BLaER1 treated with 17β-estradiol and CSF1 and Interleukin-3, amounts not matched to agents 10 nM and 100 nM (cell line): ENCODE measurements around the gene UBR1.

ENCODE experiments used
- H3K27ac ChIP-seq, 11 experiments: shearing (Covaris generic); formaldehyde crosslinking; 2 replicates each; pipeline ENCODE4 v1.8.1; 2022
- H3K27me3 ChIP-seq, 11 experiments: shearing (Covaris generic); formaldehyde crosslinking; 2 replicates each; pipeline ENCODE4 v1.8.1; 2022
- H3K36me3 ChIP-seq, 11 experiments: shearing (Covaris generic); formaldehyde crosslinking; 2 replicates each; pipeline ENCODE4 v1.8.1; 2022
- H3K4me1 ChIP-seq, 10 experiments: shearing (Covaris generic); formaldehyde crosslinking; 2 replicates each; pipeline ENCODE4 v1.8.1; 2022
- H3K4me2 ChIP-seq, 11 experiments: shearing (Covaris generic); formaldehyde crosslinking; 2 replicates each; pipeline ENCODE4 v1.8.1; 2022
- H3K4me3 ChIP-seq, 10 experiments: shearing (Covaris generic); formaldehyde crosslinking; 2 replicates each; pipeline ENCODE4 v1.8.1; 2022
- H3K9ac ChIP-seq, 11 experiments: shearing (Covaris generic); formaldehyde crosslinking; 2 replicates each; pipeline ENCODE4 v1.8.1; 2022
- H3K9me3 ChIP-seq, 11 experiments: shearing (Covaris generic); formaldehyde crosslinking; replicated peaks in 1 of 11; 2 replicates each; pipeline ENCODE4 v1.8.1; 2022
- H4K20me1 ChIP-seq, 11 experiments: shearing (Covaris generic); formaldehyde crosslinking; 2 replicates each; pipeline ENCODE4 v1.8.1; 2022
- Cebpa-rat ChIP-seq, 11 experiments: shearing (Covaris generic); IDR thresholded peaks; 2 replicates each; pipeline ENCODE4 v1.8.1; 2022

Gene UBR1

DNA sequence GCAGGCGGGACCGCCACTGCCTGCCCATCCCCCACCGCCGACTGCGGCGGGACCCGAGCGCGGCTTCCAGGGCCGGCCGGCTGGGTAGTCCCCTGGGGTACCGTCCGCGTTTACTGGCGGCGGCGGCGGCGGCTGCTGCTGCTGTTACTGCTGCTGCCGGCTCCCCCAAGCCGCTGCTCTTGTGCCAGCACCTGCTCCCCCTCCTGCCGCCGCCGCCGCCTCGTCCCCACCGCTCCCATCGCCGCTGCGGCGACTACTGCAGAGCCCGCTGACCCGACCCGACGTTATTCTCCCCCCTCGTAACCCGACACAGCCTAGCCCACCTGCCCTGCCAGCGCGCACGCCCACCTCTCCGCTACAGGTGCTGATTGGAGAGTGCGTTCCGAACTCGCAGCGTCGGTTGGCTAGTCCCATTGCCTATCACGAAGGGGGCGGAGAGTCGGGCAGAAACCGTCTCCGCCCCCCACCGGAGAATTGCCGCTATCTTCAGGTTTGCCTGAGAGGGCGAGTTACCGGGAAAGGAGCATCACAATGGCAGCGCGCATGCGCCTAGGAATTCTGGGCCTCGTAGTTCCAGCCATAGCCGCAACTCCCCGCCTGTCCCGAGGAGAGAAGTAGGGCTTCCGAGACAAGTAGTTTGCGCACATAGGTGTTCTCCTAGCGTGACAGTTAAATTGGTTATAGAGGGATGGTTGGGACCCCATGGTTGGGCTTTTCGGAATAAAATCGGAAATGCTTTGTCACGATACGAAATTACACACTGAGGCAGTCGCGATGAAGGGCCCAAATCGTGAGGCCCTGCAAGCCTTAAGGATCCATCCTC, 185.1 kb downstream of the UBR1 start, which contains the start of gene TTBK2:
Gene TTBK2, minus strand, starts transcription at position 260 of the 823 bp plus-strand sequence. CDS start 42,161 bp downstream, outside the sequence.
- peak within 1 kb of the TSS; percentile 70 to 87 (median 80) for H3K27ac ChIP-seq
- peaks cover 31 to 51% (median 46%) of the 10 kb centered on the region in 10 experiments for H3K4me1 ChIP-seq
- H3K27me3 ChIP-seq: no peaks in the 10 kb centered on the region
- peak within 1 kb of the TSS; percentile 77 to 98 (median 92) for H3K4me3 ChIP-seq
- peak within 1 kb of the TSS; percentile 83 to 91 (median 87) for H3K9ac ChIP-seq
- H3K9me3 ChIP-seq: 0 out of 22 replicates have a peak, but pooled peaks cover 0 to 4% (median 0%) of the 10 kb centered on the region in 11 experiments
- peaks cover 0 to 14% (median 0%) of the 10 kb centered on the region in 11 experiments; a peak in 3 of 22 replicates for H4K20me1 ChIP-seq
- H3K36me3 ChIP-seq: no peaks in the 10 kb centered on the region
- peak within 1 kb of the TSS; percentile 84 to 98 (median 94) for H3K4me2 ChIP-seq
- no peak for TF ChIP-seq Cebpa-rat (IDR thresholded peaks at IDR 0.05)

DNA sequence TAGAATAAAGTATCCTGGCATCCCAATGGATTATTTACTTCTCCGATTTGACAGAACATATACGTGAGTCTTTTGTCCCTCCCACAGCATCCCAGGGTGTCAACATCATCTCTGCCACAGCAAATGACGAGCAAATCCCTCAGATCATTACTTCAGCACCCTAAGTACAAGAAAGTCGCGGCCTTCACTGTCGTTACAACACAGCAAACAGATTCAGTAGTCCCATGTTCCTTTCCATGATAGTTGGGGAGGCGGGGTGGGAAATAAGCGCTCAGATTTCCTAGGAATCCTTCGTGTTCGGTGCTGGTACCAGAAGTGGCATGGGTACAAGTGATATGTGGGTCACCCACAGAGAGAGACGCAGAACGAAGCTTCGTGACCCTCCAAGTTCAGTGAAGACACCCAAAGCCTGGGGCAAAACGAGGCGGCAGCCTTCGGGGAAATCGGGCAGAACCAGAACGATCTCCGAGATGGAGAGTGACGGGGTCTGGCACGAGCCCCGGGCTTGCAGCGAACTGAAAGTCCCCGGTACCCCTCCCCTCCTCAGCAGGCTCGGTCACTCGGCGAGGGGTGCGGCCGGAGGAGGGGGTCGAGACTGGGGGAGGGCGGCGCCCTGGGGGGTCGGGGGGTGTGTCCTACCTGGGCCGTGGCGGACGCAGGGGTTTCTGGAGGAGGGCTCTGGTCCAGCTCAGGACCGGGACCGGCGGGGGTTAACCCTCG, 185.9 kb downstream of the UBR1 start:
- Histone ChIP-seq H3K9ac (peak overlapping the region; percentile 83 to 91 (median 87)), H3K4me1 (peaks cover 38 to 58% (median 54%) of the 10 kb centered on the region in 10 experiments), H3K9me3 (0 out of 22 replicates have a peak, but pooled peaks cover 0 to 4% (median 0%) of the 10 kb centered on the region in 11 experiments), H4K20me1 (peaks cover 0 to 14% (median 0%) of the 10 kb centered on the region in 11 experiments; a peak in 3 of 22 replicates), H3K36me3 (no peaks in the 10 kb centered on the region), H3K4me3 (peak overlapping the region; percentile 77 to 98 (median 92)), H3K4me2 (peak overlapping the region; percentile 70 to 97 (median 87)), H3K27ac (peak overlapping the region; percentile 70 to 87 (median 80)), H3K27me3 (no peaks in the 10 kb centered on the region)
- TF ChIP-seq Cebpa-rat (IDR thresholded peaks at IDR 0.05): no peak

DNA sequence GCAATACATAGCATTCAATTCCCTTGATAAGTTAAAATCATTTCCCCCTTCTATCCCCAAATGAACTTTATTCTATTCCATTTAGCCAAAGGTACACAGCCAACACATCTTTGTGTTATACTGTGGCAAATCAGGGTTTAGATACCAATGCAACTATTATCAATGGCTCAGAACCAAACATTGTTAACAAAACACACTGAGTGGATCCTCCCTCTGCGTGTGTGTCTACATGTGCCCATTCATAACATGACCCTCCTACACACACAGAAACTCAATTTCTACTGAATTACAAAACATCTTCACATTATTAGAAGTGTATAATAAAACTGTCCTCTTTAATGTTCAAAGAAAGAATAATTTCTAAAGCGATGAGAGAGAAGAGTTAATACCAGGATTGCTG, 186.5 kb downstream of the UBR1 start:
- Histone ChIP-seq H4K20me1 (peaks cover 0 to 14% (median 0%) of the 10 kb centered on the region in 11 experiments; a peak in 3 of 22 replicates), H3K27me3 (no peaks in the 10 kb centered on the region), H3K36me3 (no peaks in the 10 kb centered on the region), H3K9ac (peak overlapping the region; percentile 83 to 91 (median 87)), H3K9me3 (0 out of 22 replicates have a peak, but pooled peaks cover 0 to 4% (median 0%) of the 10 kb centered on the region in 11 experiments), H3K4me3 (peak overlapping the region; percentile 77 to 98 (median 92)), H3K27ac (peak overlapping the region in 9 of 11 experiments; percentile 70 to 87 (median 80); a peak in 16 of 22 replicates), H3K4me1 (peaks cover 45 to 65% (median 60%) of the 10 kb centered on the region in 10 experiments), H3K4me2 (peak overlapping the region; percentile 70 to 97 (median 87))
- TF ChIP-seq Cebpa-rat (IDR thresholded peaks at IDR 0.05): no peak

DNA sequence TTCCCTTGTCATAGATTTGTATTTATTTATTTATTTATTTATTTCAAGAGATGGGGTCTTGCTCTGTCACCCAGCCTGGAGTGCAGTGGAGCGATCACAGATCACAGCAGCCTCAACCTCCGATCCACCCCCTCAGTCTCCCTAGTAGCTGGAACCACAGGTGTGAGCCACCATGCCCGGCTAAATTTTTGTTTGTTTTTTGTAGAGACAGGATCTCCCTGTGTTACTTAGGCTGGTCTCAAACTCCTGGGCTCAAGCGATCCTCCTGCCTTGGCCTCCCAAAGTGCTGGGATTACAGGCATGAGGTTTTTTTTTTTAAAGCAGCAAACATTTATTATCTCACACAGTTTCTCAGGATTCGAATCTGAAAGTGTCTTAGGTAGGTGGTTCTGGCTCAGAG, 187.8 kb downstream of the UBR1 start:
- Histone ChIP-seq H3K27ac (peak overlapping the region in 7 of 11 experiments; percentile 4 to 41 (median 29); a peak in 6 of 22 replicates), H4K20me1 (peaks cover 0 to 14% (median 0%) of the 10 kb centered on the region in 11 experiments; a peak in 3 of 22 replicates), H3K9me3 (0 out of 22 replicates have a peak, but pooled peaks cover 0 to 4% (median 0%) of the 10 kb centered on the region in 11 experiments), H3K4me1 (peaks cover 50 to 73% (median 67%) of the 10 kb centered on the region in 10 experiments), H3K36me3 (no peaks in the 10 kb centered on the region), H3K27me3 (no peaks in the 10 kb centered on the region), H3K4me3 (peak overlapping the region in 8 of 10 experiments; percentile 18 to 89 (median 30); a peak in 7 of 20 replicates), H3K4me2 (peak overlapping the region; percentile 70 to 97 (median 86); a peak in 21 of 22 replicates), H3K9ac (peak overlapping the region in 8 of 11 experiments; percentile 38 to 67 (median 48); a peak in 11 of 22 replicates)
- TF ChIP-seq Cebpa-rat (IDR thresholded peaks at IDR 0.05): no peak

- Histone ChIP-seq H3K27ac (peak overlapping the region; percentile 39 to 75 (median 64); a peak in 21 of 22 replicates), H3K9ac (peak overlapping the region in 8 of 11 experiments; percentile 4 to 56 (median 42); a peak in 14 of 22 replicates), H3K4me2 (peak overlapping the region; percentile 64 to 96 (median 76)), H3K4me1 (peaks cover 43 to 62% (median 57%) of the 10 kb centered on the region in 10 experiments), H3K27me3 (no peaks in the 10 kb centered on the region), H4K20me1 (peaks cover 0 to 21% (median 0%) of the 10 kb centered on the region in 11 experiments; a peak in 7 of 22 replicates), H3K4me3 (peak overlapping the region in 8 of 10 experiments; percentile 20 to 50 (median 36); a peak in 8 of 20 replicates), H3K36me3 (0 out of 22 replicates have a peak, but pooled peaks cover 0 to 7% (median 0%) of the 10 kb centered on the region in 11 experiments), H3K9me3 (peaks cover 0 to 4% (median 0%) of the 10 kb centered on the region in 11 experiments; a peak in 1 of 22 replicates)
- TF ChIP-seq Cebpa-rat (IDR thresholded peaks at IDR 0.05): no peak
Measured at GRCh38 chr15:42915654-42916315, 190.1 kb downstream of the UBR1 start.

DNA sequence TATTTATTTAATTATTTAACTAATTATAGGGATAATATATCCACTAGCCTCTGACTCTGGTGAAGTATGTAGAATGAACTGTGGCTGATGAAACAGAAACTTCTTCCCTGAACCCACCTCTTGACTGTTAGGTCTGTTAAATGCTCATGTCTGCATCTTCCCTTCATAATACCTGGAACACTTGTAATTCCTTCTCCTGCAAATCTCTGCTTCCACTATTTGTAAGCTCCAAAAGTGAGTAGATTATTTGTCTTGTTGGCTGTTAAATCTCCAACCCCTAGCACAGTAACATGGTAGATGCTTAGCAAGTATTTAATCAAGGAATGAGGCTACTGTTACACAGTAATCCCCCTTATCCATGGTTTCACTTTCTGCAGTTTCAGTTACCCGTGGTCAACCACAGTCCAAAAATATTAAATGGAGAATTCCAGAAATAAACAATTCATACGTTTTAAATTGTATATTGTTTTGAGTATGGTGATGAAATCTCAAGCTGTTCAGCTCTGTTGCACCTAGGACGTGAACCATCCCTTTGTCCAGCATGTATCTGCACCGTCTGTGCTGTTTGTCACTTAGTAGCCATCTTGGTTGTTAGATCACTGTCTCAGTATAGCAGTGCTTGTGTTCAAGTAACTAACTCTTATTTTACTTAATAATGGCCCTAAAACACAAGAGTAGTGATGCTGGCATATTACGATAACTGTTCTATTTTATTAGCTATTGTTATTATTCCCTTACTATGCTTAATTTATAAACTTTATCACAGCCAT, 190.9 kb downstream of the UBR1 start:
- peaks cover 0 to 4% (median 0%) of the 10 kb centered on the region in 11 experiments; a peak in 1 of 22 replicates for H3K9me3 ChIP-seq
- 0 out of 22 replicates have a peak, but pooled peaks cover 0 to 7% (median 0%) of the 10 kb centered on the region in 11 experiments for H3K36me3 ChIP-seq
- TF ChIP-seq Cebpa-rat (IDR thresholded peaks at IDR 0.05): no peak
- H3K27ac ChIP-seq: peak overlapping the region in 10 of 11 experiments; percentile 41 to 75 (median 67); a peak in 20 of 22 replicates
- peaks cover 0 to 25% (median 0%) of the 10 kb centered on the region in 11 experiments; a peak in 7 of 22 replicates for H4K20me1 ChIP-seq
- peaks cover 43 to 62% (median 57%) of the 10 kb centered on the region in 10 experiments for H3K4me1 ChIP-seq
- H3K4me3 ChIP-seq: peak overlapping the region; percentile 24 to 50 (median 36); a peak in 14 of 20 replicates
- H3K4me2 ChIP-seq: peak overlapping the region; percentile 64 to 96 (median 76)
- no peaks in the 10 kb centered on the region for H3K27me3 ChIP-seq
- peak overlapping the region in 8 of 11 experiments; percentile 26 to 56 (median 41); a peak in 9 of 22 replicates for H3K9ac ChIP-seq

- Histone ChIP-seq H3K4me3 (no peak overlapping the region), H4K20me1 (peaks cover 0 to 38% (median 5%) of the 10 kb centered on the region in 11 experiments; a peak in 7 of 22 replicates), H3K27ac (no peak overlapping the region), H3K4me2 (no peak overlapping the region), H3K9ac (no peak overlapping the region), H3K36me3 (peaks cover 0 to 17% (median 9%) of the 10 kb centered on the region in 11 experiments; a peak in 14 of 22 replicates), H3K9me3 (peaks cover 0 to 3% (median 0%) of the 10 kb centered on the region in 11 experiments; a peak in 1 of 22 replicates), H3K27me3 (no peaks in the 10 kb centered on the region), H3K4me1 (peaks cover 19 to 30% (median 24%) of the 10 kb centered on the region in 10 experiments)
- no peak for TF ChIP-seq Cebpa-rat (IDR thresholded peaks at IDR 0.05)
Measured at GRCh38 chr15:42911058-42911592, 194.7 kb downstream of the UBR1 start.
